Natural killer cell (primary cell): ENCODE data around the gene DUSP19. TPM values are rescaled to one million over a fixed set of nuclear protein-coding genes. Genes with fewer than 3 reads are reported as not detected.

Experiments used
- ATAC-seq, 3 donors: fragments of 150-1000 bp in 2 of 3; fragments of 200-7000 bp in 1 of 3; cut with Tn5 transposase; 1 replicate in 1 of 3; 2 replicates in 2 of 3; pipeline ENCODE4 v1.10.0; 2021; ENCODE audit warnings: mild to moderate bottlenecking in 2 of 3, moderate library complexity in 2 of 3
- DNase-seq, 2 donors: peaks; one replicate each; pipeline versions ENCODE4 v3.0.0 to v3.0.0-alpha.2; 2013 to 2021; ENCODE audit warnings: mixed read lengths in 1 of 2
- H3K27ac ChIP-seq: one replicate; pipeline ENCODE4 v1.5.1; 2013; ENCODE audit warnings: mild to moderate bottlenecking, low read length
- H3K27me3 ChIP-seq: one replicate; pipeline ENCODE4 v1.6.1; 2013; ENCODE audit warnings: low read length; ENCODE audit not compliant: control insufficient read depth, insufficient read depth
- H3K36me3 ChIP-seq: one replicate; pipeline ENCODE4 v1.6.1; 2013; ENCODE audit warnings: low read length; ENCODE audit not compliant: control insufficient read depth, insufficient read depth
- H3K4me1 ChIP-seq: one replicate; pipeline ENCODE4 v1.6.1; 2013; ENCODE audit warnings: low read length; ENCODE audit not compliant: control insufficient read depth, insufficient read depth
- H3K4me3 ChIP-seq: one replicate; pipeline ENCODE4 v1.5.1; 2013; ENCODE audit warnings: low read length
- H3K9me3 ChIP-seq: one replicate; pipeline ENCODE4 v1.6.1; 2013; ENCODE audit warnings: low read length; ENCODE audit not compliant: control insufficient read depth, insufficient read depth
- H3K27ac Mint-ChIP-seq, 2 donors: one replicate each; pipeline ENCODE4 v1.8.0; 2022; ENCODE audit warnings: mild to moderate bottlenecking in 2 of 2, mixed read lengths in 2 of 2, moderate library complexity in 1 of 2
- H3K27me3 Mint-ChIP-seq, 2 donors: one replicate each; pipeline ENCODE4 v1.8.0; 2022; ENCODE audit warnings: low read depth in 2 of 2, mixed read lengths in 2 of 2
- H3K36me3 Mint-ChIP-seq: one replicate; pipeline ENCODE4 v1.8.0; 2022; ENCODE audit warnings: mixed read lengths
- H3K4me1 Mint-ChIP-seq, 2 donors: one replicate each; pipeline ENCODE4 v1.8.0; 2022; ENCODE audit warnings: mixed read lengths in 2 of 2
- H3K4me3 Mint-ChIP-seq: one replicate; pipeline ENCODE4 v1.8.0; 2022; ENCODE audit warnings: mild to moderate bottlenecking, moderate library complexity, mixed read lengths
- H3K9me3 Mint-ChIP-seq, 2 donors: one replicate each; pipeline ENCODE4 v1.8.0; 2022; ENCODE audit warnings: mixed read lengths in 2 of 2
- WGBS: methylation state at CpG from one replicate; pipeline ENCODE4 v1.1.7; 2013; ENCODE audit warnings: missing lambda C conversion rate; ENCODE audit not compliant: insufficient coverage; 5-methylcytosine and 5-hydroxymethylcytosine counted together
- intact Hi-C: fragments of 100-400 bp; cut with micrococcal nuclease; formaldehyde crosslinking; loops from one replicate; pipeline ENCODE4 v1.14.2; 2022
- total RNA-seq, 4 donors: library from RNA; stranded (reverse); fragments of 120-200 nt in 1 of 4; gene quantifications; one replicate each; pipeline versions ENCODE4 v1.2.3 to v1.2.4, GENCODE V29; 2013 to 2022
- TF ChIP-seq, protein P1 (sequence below): fragments of 200-600 bp; IDR thresholded peaks from one replicate; pipeline ENCODE4 v1.8.0; 2022; ENCODE audit warnings: antibody characterized with exemption

The DUSP19 gene
- total RNA-seq, 3 donors from 2014 or later (not counting 1 experiment from before 2014, with no cell fraction given), result 1.0 to 1.1 (median 1.1) TPM

DNA sequence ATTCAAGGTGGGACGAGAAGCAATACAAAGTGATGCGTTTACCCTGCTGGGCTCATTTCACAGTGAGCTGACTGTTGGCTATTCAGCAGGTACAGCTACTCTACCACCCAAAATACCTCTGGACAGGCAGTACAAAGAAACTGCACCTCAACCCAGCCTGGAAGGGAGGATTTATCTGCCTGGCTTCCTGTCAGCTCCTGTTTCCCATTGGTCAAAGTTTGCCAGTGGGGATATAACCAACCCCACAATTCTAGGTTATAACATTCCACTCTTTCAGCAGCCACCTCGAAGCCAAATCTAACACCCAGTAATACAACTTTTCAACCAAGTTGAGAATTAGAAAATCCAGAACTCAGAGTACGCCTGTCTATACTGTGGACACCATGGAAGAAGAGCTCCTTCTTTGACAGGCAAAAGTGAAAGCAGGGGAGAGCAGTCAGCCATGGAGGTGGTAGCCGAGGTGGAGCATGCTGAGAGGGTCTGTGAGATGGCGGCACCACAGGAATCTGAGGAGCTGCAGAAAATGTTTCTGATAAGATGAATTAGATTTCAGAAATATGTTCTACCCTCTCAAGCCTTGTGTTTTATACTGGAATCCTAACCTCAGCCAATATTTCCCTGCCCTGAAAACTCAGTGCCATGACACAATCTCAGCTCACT, 10.8 kb downstream of the DUSP19 start:
- Mint-ChIP-seq H3K4me1 (no peaks in the 10 kb centered on the region), H3K36me3 (no peaks in the 10 kb centered on the region), H3K27me3 (peaks cover 0 to 2% of the 10 kb centered on the region in 2 donors), H3K27ac (no peak overlapping the region), H3K9me3 (no peaks in the 10 kb centered on the region), H3K4me3 (no peak overlapping the region)
- ATAC-seq, result no peak
- Histone ChIP-seq H3K27ac (no peak overlapping the region), H3K27me3 (no peaks in the 10 kb centered on the region), H3K9me3 (no peaks in the 10 kb centered on the region), H3K4me1 (no peaks in the 10 kb centered on the region), H3K4me3 (no peak overlapping the region), H3K36me3 (no peaks in the 10 kb centered on the region)
- no peak for DNase-seq
- intact Hi-C loops, result no loop called here
- TF ChIP-seq, protein P1, sequence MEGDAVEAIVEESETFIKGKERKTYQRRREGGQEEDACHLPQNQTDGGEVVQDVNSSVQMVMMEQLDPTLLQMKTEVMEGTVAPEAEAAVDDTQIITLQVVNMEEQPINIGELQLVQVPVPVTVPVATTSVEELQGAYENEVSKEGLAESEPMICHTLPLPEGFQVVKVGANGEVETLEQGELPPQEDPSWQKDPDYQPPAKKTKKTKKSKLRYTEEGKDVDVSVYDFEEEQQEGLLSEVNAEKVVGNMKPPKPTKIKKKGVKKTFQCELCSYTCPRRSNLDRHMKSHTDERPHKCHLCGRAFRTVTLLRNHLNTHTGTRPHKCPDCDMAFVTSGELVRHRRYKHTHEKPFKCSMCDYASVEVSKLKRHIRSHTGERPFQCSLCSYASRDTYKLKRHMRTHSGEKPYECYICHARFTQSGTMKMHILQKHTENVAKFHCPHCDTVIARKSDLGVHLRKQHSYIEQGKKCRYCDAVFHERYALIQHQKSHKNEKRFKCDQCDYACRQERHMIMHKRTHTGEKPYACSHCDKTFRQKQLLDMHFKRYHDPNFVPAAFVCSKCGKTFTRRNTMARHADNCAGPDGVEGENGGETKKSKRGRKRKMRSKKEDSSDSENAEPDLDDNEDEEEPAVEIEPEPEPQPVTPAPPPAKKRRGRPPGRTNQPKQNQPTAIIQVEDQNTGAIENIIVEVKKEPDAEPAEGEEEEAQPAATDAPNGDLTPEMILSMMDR, result no peak
- WGBS, result 90% methylated on average over 6 of the region's 6 CpGs

DNA sequence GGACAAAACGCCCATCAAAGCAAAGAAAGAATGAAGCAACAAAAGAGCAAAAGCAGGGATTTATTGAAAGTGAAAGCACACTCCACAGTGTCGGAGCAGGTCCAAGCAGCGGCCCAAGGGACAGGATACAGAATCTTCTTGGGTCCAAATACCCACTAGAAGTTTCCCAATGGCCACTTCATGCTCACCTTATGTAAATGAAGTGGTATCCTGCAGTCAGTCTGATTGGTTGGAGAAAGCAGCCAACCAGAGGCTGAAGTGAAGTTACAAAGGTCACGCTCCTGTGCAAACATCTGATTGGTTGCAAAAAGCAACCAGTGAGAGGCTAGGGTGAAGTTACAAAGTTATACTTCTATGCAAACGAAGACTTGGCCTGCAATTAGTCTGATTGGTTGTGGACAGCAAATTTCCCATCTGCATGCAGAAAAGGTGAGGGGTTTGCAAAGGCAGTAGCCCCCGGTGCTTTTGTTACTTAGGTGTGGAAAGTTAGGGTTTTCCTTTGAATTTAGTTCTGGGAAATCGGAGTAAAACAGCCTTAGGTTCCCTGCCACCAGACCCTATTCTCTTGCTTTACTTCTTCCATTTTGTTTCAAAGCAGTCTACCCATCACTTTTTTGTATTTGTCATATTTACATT, 12.9 kb downstream of the DUSP19 start:
- DNase-seq, result no peak
- Mint-ChIP-seq H3K4me3 (no peak overlapping the region), H3K4me1 (no peaks in the 10 kb centered on the region), H3K36me3 (no peaks in the 10 kb centered on the region), H3K9me3 (no peaks in the 10 kb centered on the region), H3K27ac (no peak overlapping the region), H3K27me3 (peaks cover 0 to 2% of the 10 kb centered on the region in 2 donors)
- Histone ChIP-seq H3K4me1 (no peaks in the 10 kb centered on the region), H3K27ac (no peak overlapping the region), H3K36me3 (no peaks in the 10 kb centered on the region), H3K27me3 (no peaks in the 10 kb centered on the region), H3K4me3 (no peak overlapping the region), H3K9me3 (no peaks in the 10 kb centered on the region)
- ATAC-seq, result no peak
- TF ChIP-seq, protein P1, result no peak
- intact Hi-C loops, result no loop called here
- 95% methylated on average over 6 of the region's 7 CpGs for WGBS

DNA sequence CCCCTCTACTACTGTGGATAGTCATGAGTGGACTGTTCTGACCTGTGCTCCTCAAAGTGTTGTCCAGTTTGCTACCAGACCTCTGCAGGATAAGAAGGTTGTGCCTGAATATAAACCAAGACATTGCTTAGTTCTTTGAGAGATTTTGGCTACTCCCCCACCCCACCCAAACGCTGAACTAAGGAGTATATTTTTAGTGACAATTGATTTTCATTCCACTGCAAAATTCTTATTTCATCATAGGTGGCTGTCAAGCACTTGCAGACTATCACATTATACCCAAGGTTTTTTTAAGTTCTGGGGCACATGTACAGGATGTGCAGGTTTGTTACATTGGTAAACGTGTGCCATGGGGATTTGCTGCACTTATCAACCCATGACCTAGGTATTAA, 13.4 kb downstream of the DUSP19 start:
- no peak overlapping the region for H3K27ac ChIP-seq
- H3K4me3 ChIP-seq, result no peak overlapping the region
- Mint-ChIP-seq H3K9me3 (no peaks in the 10 kb centered on the region), H3K27me3 (peaks cover 0 to 2% of the 10 kb centered on the region in 2 donors), H3K36me3 (no peaks in the 10 kb centered on the region), H3K4me3 (no peak overlapping the region), H3K4me1 (no peaks in the 10 kb centered on the region), H3K27ac (no peak overlapping the region)
- TF ChIP-seq, protein P1, result no peak
- no peak for ATAC-seq
- WGBS, result 71% methylated on average over 1 of the region's 2 CpGs
- no peaks in the 10 kb centered on the region for H3K9me3 ChIP-seq
- H3K27me3 ChIP-seq, result no peaks in the 10 kb centered on the region
- no peaks in the 10 kb centered on the region for H3K4me1 ChIP-seq
- no peaks in the 10 kb centered on the region for H3K36me3 ChIP-seq
- DNase-seq, result no peak
- intact Hi-C loops, result no loop called here
